ENCODE measurements around the gene CFAP251.

CFAP251 gene

GRCh38 chr12:121939992-121940766 is 21.8 kb downstream of the CFAP251 start:
- CTCF ChIA-PET: interaction anchor here (1.7 kb wide), 1 partner anchor 146 kb away, joined by 3 read pairs; the partner anchor contains the start of gene RHOF

GRCh38 chr12:121942145-121942718 is 23.8 kb downstream of the CFAP251 start:
- ChIA-PET CTCF (no interaction called here), POLR2A (no interaction called here)
- DNase-seq (ENCODE audit: extremely low spot score): no peak
- no peak for TF ChIP-seq CTCF (IDR thresholded peaks at IDR 0.05; ENCODE audit: control extremely low read depth, extremely low read depth, low read depth, missing control alignments)

More at GRCh38 chr12:121939992-121940766, 21.8 kb downstream of the CFAP251 start:
- TF ChIP-seq CTCF (IDR thresholded peaks at IDR 0.05; ENCODE audit: control extremely low read depth, extremely low read depth, low read depth, missing control alignments): no peak
- no peak for DNase-seq (ENCODE audit: extremely low spot score)
- POLR2A ChIA-PET: no interaction called here

DNA sequence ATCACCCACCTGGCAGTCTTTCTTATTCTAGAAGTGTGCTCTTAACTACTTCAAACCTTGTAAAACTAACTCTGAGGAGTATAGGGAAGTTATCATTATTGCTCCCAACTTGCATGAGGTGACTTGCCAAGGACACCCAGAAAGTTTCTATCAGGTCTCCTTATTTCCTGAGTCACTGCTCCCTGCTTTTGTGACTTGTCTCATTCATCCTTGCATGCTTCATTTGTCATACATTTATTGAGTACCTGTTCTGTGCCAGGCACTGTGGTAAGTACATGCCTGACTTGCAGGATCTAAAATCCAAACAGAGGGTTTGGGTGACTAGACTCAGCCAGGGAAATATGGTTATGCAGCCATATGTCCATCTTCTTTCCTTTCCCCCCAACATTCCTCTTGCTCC is 25.5 kb downstream of the CFAP251 start:
- DNase-seq (ENCODE audit: extremely low spot score): no peak
- TF ChIP-seq CTCF (IDR thresholded peaks at IDR 0.05; ENCODE audit: control extremely low read depth, extremely low read depth, low read depth, missing control alignments): no peak
- POLR2A ChIA-PET: no interaction called here
- CTCF ChIA-PET: no interaction called here

- ChIA-PET POLR2A (no interaction called here), CTCF (no interaction called here)
- no peak for TF ChIP-seq CTCF (IDR thresholded peaks at IDR 0.05; ENCODE audit: control extremely low read depth, extremely low read depth, low read depth, missing control alignments)
- DNase-seq (ENCODE audit: extremely low spot score): no peak
Measured at GRCh38 chr12:121946313-121947025, 28.1 kb downstream of the CFAP251 start.

DNA sequence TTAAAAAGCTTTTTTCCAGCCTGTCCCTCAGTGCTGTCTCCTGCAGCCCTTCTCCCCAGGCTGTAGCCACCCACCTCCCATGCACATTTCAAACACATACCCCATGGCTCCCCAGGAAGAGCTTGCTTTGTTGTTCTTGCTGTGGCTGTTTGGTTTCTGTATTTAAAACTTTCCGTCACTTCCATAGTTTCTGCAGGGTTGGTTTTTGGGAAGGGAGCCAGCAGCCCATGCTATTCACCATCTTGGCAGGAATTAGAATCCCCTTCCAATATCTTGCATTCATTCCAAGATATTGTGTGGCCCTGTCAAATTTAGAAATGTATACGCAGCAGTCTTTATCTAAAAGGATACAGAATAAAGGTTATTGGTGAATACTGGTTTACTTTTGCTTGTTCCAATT is 29.6 kb downstream of the CFAP251 start:
- TF ChIP-seq CTCF (IDR thresholded peaks at IDR 0.05; ENCODE audit: control extremely low read depth, extremely low read depth, low read depth, missing control alignments): no peak
- CTCF ChIA-PET: interaction anchor here (0.8 to 1.0 kb wide), 2 partner anchors 18 to 86 kb away, joined by 3 read pairs; no protein-coding TSS in a partner anchor
- DNase-seq (ENCODE audit: extremely low spot score): no peak
- POLR2A ChIA-PET: no interaction called here

DNA sequence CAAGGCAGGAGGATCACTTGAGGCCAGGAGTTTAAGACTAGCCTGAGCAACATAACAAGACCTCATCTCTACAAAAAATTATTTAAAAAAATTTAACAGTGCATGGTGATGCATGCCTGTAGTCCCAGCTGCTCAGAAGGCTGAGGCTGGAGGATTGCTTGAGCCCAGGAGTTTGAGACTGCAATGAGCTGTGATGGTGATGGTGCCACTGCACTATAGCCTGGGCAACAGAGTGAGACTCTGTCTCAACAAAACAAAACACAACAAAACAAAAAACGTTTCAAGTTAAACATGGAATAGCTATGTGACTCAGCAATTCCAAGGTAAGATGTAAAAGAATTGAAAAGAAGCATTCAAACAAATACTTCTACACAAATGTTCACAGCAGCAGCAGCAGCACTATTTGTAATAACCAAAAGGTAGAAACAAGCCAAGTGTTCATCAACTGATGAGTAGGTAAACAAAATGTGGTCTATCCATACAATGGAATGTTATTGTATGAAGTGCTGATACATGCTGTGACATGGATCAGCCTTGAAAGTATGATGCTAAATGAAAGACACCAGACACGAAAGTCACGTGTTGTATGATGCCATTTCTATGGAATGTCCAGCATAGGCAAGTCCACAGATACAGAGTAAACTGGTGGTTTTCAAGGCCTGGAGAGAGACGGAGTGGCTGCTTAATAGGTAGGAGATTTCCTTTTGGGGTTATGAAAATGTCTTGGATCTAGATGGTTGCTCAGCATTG is 31.4 kb downstream of the CFAP251 start:
- ChIA-PET POLR2A (no interaction called here), CTCF (interaction anchor here (2.2 kb wide), 1 partner anchor 10 kb away, joined by 4 read pairs; no protein-coding TSS in a partner anchor)
- DNase-seq (ENCODE audit: extremely low spot score): no peak
- no peak for TF ChIP-seq CTCF (IDR thresholded peaks at IDR 0.05; ENCODE audit: control extremely low read depth, extremely low read depth, low read depth, missing control alignments)
